OCI-LY7 (cell line): ENCODE measurements around the gene PRPF40B.

Experiments used
- EZH2phosphoT487 ChIP-seq: fragments of 200-600 bp; sonication (generic); IDR thresholded peaks from 2 replicates; pipeline ENCODE4 v1.6.1; 2018; ENCODE audit warnings: low read depth, borderline replicate concordance, mild to moderate bottlenecking, mixed run types, antibody characterized with exemption, low read length, moderate library complexity, mixed read lengths
- TF ChIP-seq, protein P1 (sequence below): fragments of 200-600 bp; sonication (generic); conservative IDR thresholded peaks from 2 replicates; pipeline ENCODE4 v1.5.1; 2014; ENCODE audit warnings: mild to moderate bottlenecking, antibody characterized with exemption, low read length, moderate library complexity, mixed read lengths

DNA sequence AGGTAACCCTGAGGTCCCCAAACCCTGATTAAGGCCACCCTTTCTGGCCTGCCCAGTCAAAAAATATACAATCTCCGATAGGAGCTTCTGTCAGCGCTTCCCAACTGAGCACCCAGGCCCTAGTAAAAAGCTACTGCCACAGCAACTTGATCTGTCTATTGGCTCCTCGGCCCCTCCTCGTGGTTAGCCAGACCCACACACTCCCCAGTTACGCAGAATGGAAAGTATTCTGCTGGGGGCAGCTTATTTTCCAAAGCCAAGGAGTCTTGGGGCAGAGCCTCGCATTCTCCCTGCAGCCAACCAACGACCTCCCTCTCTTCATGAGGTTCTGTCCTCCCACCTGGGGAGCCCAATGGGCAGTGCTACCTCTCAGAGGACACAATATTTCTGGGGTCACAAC lies 51.8 kb downstream of the PRPF40B start:
- TF ChIP-seq, protein P1, sequence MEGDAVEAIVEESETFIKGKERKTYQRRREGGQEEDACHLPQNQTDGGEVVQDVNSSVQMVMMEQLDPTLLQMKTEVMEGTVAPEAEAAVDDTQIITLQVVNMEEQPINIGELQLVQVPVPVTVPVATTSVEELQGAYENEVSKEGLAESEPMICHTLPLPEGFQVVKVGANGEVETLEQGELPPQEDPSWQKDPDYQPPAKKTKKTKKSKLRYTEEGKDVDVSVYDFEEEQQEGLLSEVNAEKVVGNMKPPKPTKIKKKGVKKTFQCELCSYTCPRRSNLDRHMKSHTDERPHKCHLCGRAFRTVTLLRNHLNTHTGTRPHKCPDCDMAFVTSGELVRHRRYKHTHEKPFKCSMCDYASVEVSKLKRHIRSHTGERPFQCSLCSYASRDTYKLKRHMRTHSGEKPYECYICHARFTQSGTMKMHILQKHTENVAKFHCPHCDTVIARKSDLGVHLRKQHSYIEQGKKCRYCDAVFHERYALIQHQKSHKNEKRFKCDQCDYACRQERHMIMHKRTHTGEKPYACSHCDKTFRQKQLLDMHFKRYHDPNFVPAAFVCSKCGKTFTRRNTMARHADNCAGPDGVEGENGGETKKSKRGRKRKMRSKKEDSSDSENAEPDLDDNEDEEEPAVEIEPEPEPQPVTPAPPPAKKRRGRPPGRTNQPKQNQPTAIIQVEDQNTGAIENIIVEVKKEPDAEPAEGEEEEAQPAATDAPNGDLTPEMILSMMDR: no peak
- TF ChIP-seq EZH2phosphoT487: no peak
